GM12878 (cell line): ENCODE results near the gene BACE2. TPM values are rescaled to one million over a fixed set of nuclear protein-coding genes. Genes with fewer than 3 reads are reported as not detected.

Experiments used
- ATAC-seq: fragments of 200-7000 bp; cut with Tn5 transposase; 3 replicates; pipeline ENCODE4 v1.9.1; 2020; ENCODE audit warnings: mild to moderate bottlenecking, moderate library complexity
- BruUV-seq: library from RNA; stranded (reverse); fragments of 400-500 nt; replicated peaks from 2 replicates; lab custom pipeline; 2021; lab: Mats Ljungman, UMichigan
- CTCF ChIA-PET: fragments of 300-600 bp; sonication (Branson Sonifier 250); formaldehyde crosslinking; extraction: SDS; loops from one replicate; lab custom pipeline; 2021; ENCODE audit warnings: inconsistent platforms; lab: Yijun Ruan, JAX
- POLR2A ChIA-PET: fragments of 350-600 bp; formaldehyde crosslinking; extraction: SDS; loops from one replicate; lab custom pipeline; 2021; ENCODE audit warnings: inconsistent platforms; lab: Charles Lee
- RAD21 ChIA-PET: fragments of 300-600 bp; sonication (Branson Sonifier 250); formaldehyde crosslinking; loops from one replicate; lab custom pipeline; 2023; ENCODE audit warnings: antibody characterized with exemption; ENCODE audit not compliant: unreplicated experiment; lab: Charles Lee
- SMC1A ChIA-PET: fragments of 300-600 bp; sonication (Branson Sonifier 250); formaldehyde crosslinking; loops from one replicate; lab custom pipeline; 2023; ENCODE audit not compliant: unreplicated experiment, uncharacterized antibody; lab: Charles Lee
- DNase-seq: peaks from one replicate; pipeline ENCODE4 v3.0.0-alpha.2; 2011; ENCODE audit warnings: low read depth, low spot score
- FAIRE-seq: peaks from 3 replicates; lab custom pipeline; 2011; peaks lifted over from hg19 to GRCh38; lab: Jason Lieb, UNC
- H2AFZ ChIP-seq: 2 replicates; pipeline ENCODE4 v1.6.0; 2011; ENCODE audit warnings: low read depth, low read length, control low read depth; ENCODE audit not compliant: control insufficient read depth
- H3K27ac ChIP-seq: 2 replicates; pipeline ENCODE4 v1.5.1; 2011; ENCODE audit warnings: control low read depth; ENCODE audit not compliant: control insufficient read depth, insufficient read depth
- H3K27me3 ChIP-seq, 2 experiments: replicated peaks in 1 of 2; 2 replicates each; pipeline versions ENCODE4 v1.6.0 to v1.6.1; 2011; ENCODE audit warnings: low read length in 1 of 2; ENCODE audit not compliant: control insufficient read depth in 2 of 2, insufficient read depth in 2 of 2
- H3K36me3 ChIP-seq, 2 experiments: 2 replicates each; pipeline ENCODE4 v1.5.1; 2011; ENCODE audit warnings: low read length in 1 of 2; ENCODE audit not compliant: control insufficient read depth in 2 of 2, insufficient read depth in 2 of 2
- H3K4me1 ChIP-seq: 2 replicates; pipeline ENCODE4 v1.6.1; 2011; ENCODE audit warnings: mild to moderate bottlenecking, low read length, moderate library complexity, mixed read lengths; ENCODE audit not compliant: control insufficient read depth, insufficient read depth
- H3K4me2 ChIP-seq: 2 replicates; pipeline ENCODE4 v1.6.0; 2011; ENCODE audit warnings: control low read depth; ENCODE audit not compliant: control insufficient read depth, insufficient read depth
- H3K4me3 ChIP-seq: fragments of 200-600 bp; sonication (generic); 2 replicates; pipeline ENCODE4 v1.5.1; 2016
- H3K79me2 ChIP-seq: 2 replicates; pipeline ENCODE4 v1.6.0; 2011; ENCODE audit warnings: low read length; ENCODE audit not compliant: control insufficient read depth, insufficient read depth
- H3K9ac ChIP-seq: 2 replicates; pipeline ENCODE4 v1.8.0; 2011; ENCODE audit warnings: low read length, control low read depth, mixed read lengths; ENCODE audit not compliant: control insufficient read depth, insufficient read depth
- H3K9me3 ChIP-seq: replicated peaks from 3 replicates; pipeline ENCODE4 v1.5.1; 2011; ENCODE audit warnings: mild to moderate bottlenecking, low read length; ENCODE audit not compliant: control insufficient read depth, insufficient read depth
- H4K20me1 ChIP-seq: 2 replicates; pipeline ENCODE4 v1.6.0; 2011; ENCODE audit not compliant: control insufficient read depth, insufficient read depth
- ASH2L ChIP-seq: fragments of 300-600, 200-600 bp; sonication (generic); IDR thresholded peaks from 2 replicates; pipeline ENCODE4 v1.6.1; 2017; ENCODE audit warnings: low read depth, mild to moderate bottlenecking, borderline replicate concordance
- BHLHE40 ChIP-seq, 2 experiments: fragments of 450-650 bp in 1 of 2; IDR thresholded peaks; 2 replicates each; pipeline ENCODE4 v1.6.1; 2011 to 2017; ENCODE audit warnings: low read depth in 2 of 2, borderline replicate concordance in 1 of 2, improper control_type of control experiment in 1 of 2, low read length in 1 of 2, mild to moderate bottlenecking in 1 of 2
- CHD4 ChIP-seq: fragments of 200-600 bp; sonication (generic); IDR thresholded peaks from 2 replicates; pipeline ENCODE4 v1.6.1; 2016; ENCODE audit warnings: mild to moderate bottlenecking
- E2F8 ChIP-seq: fragments of 450-650 bp; IDR thresholded peaks from 2 replicates; pipeline ENCODE4 v1.6.1; 2018; ENCODE audit warnings: mild to moderate bottlenecking, low read depth, moderate library complexity; ENCODE audit not compliant: partially characterized antibody
- EGR1 ChIP-seq, 2 experiments: IDR thresholded peaks; 1 replicate in 1 of 2; 2 replicates in 1 of 2; pipeline ENCODE4 v1.6.1; 2011 to 2012; ENCODE audit warnings: low read depth in 2 of 2, low read length in 2 of 2, borderline replicate concordance in 1 of 2, mild to moderate bottlenecking in 1 of 2, moderate library complexity in 1 of 2
- GABPA ChIP-seq: IDR thresholded peaks from 2 replicates; pipeline ENCODE4 v1.6.1; 2014; ENCODE audit warnings: antibody characterized with exemption, low read depth, mild to moderate bottlenecking, inconsistent platforms
- HDGF ChIP-seq: fragments of 450-650 bp; IDR thresholded peaks from 2 replicates; pipeline ENCODE4 v1.6.1; 2016; ENCODE audit warnings: antibody characterized with exemption
- NFIC ChIP-seq: IDR thresholded peaks from 2 replicates; pipeline ENCODE4 v1.6.1; 2012; ENCODE audit warnings: low read depth, mild to moderate bottlenecking, inconsistent platforms, low read length, moderate library complexity
- PKNOX1 ChIP-seq: fragments of 450-650 bp; IDR thresholded peaks from 2 replicates; pipeline ENCODE4 v1.6.1; 2016; ENCODE audit warnings: mild to moderate bottlenecking
- PML ChIP-seq: IDR thresholded peaks from 2 replicates; pipeline ENCODE4 v1.6.1; 2012; ENCODE audit warnings: low read length, inconsistent platforms
- RBBP5 ChIP-seq: fragments of 200-600 bp; sonication (generic); conservative IDR thresholded peaks from 2 replicates; pipeline ENCODE4 v1.6.1; 2016
- RUNX3 ChIP-seq: IDR thresholded peaks from 2 replicates; pipeline ENCODE4 v1.6.1; 2012; ENCODE audit warnings: low read length, inconsistent platforms
- SP1 ChIP-seq: IDR thresholded peaks from one replicate; pipeline ENCODE4 v1.6.1; 2011; ENCODE audit warnings: low read depth, low read length
- TCF3 ChIP-seq: IDR thresholded peaks from 2 replicates; pipeline ENCODE4 v1.6.1; 2012; ENCODE audit warnings: low read depth, mild to moderate bottlenecking, low read length, borderline replicate concordance; ENCODE audit not compliant: insufficient read depth
- ZBTB33 ChIP-seq: fragments of 450-650 bp; IDR thresholded peaks from 2 replicates; pipeline ENCODE4 v1.6.1; 2017; ENCODE audit warnings: mild to moderate bottlenecking
- WGBS: methylation state at CpG from one replicate; pipeline ENCODE4 v1.1.6; 2016; ENCODE audit warnings: low lambda C conversion rate; ENCODE audit not compliant: insufficient replicate concordance, insufficient coverage; ENCODE audit errors: missing lambda C conversion rate; 5-methylcytosine and 5-hydroxymethylcytosine counted together
- in situ Hi-C: fragments of 300-500 bp; cut with MboI; formaldehyde crosslinking; loops from 9 replicates; pipeline ENCODE4 v1.14.3; 2018; ENCODE audit warnings: mixed read lengths
- intact Hi-C: fragments of 100-400 bp; cut with micrococcal nuclease; formaldehyde crosslinking; loops from one replicate; pipeline ENCODE4 v1.14.2; 2022; ENCODE audit not compliant: unreplicated experiment
- polyA plus RNA-seq, 11 experiments: library from polyadenylated mRNA; depleted of rRNA in 4 of 11; unstranded in 6 of 11; stranded (reverse) in 5 of 11; fragments of >200 nt; fragmentation: Nextera tagmentation in 4 of 11; fragmentation: Illumina TruSeq in 1 of 11; extraction: Ambion mirVana in 4 of 11; extraction: Trizol in 1 of 11; gene quantifications; 1 replicate in 1 of 11; 2 replicates in 10 of 11; pipeline versions ENCODE4 v1.2.1 to v1.2.3, GENCODE V29; 2011 to 2016; ENCODE audit warnings: inconsistent platforms in 2 of 11, missing spikeins in 2 of 11, low read depth in 1 of 11
- total RNA-seq, 4 experiments: library from RNA; depleted of rRNA in 3 of 4; stranded (reverse); fragments of >200 nt in 3 of 4; fragmentation: Illumina TruSeq in 1 of 4; extraction: Trizol in 1 of 4; gene quantifications; 2 replicates each; pipeline versions ENCODE4 v1.2.1 to v1.2.3, GENCODE V29; 2013 to 2021
- TF ChIP-seq, protein P1 (sequence below): fragments of 450-650 bp; IDR thresholded peaks from 2 replicates; pipeline ENCODE4 v1.6.1; 2017; ENCODE audit warnings: antibody characterized with exemption, mild to moderate bottlenecking, moderate library complexity

BACE2 gene
- total and polyA plus RNA-seq, 10 of the 15 experiments (the other 5 are each of a cell fraction or from before 2014, with no cell fraction given), result 0.04 to 0.69 (median 0.18) TPM; not detected in 5

DNA sequence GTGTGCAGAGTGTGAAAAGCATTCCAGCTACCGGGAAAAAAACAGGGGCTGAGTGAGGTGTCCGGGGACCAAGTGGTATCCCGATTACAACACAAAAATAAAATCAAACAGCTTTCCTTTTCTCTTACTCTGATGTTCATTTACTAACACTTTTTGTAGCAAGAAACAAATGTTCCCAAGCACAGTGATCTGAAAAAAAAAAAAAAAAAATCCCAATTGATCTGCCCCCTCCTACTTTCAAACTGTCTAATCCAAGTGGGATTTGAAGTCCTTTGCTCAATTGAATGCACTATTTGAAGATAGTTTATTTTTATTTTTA is 1.3 kb downstream of the BACE2 start:
- no peaks in the 10 kb centered on the region for H3K36me3 ChIP-seq
- CTCF ChIA-PET, result interaction anchor here (0.6 kb wide), 1 partner anchor 27 kb away, joined by 3 read pairs; no protein-coding TSS in a partner anchor
- no peak overlapping the region for H3K4me3 ChIP-seq
- no peak overlapping the region for H3K9ac ChIP-seq
- DNase-seq (no peak), ATAC-seq (no peak), FAIRE-seq (no peak)
- POLR2A ChIA-PET, result no interaction called here
- H3K4me2 ChIP-seq, result no peak overlapping the region
- H3K27me3 ChIP-seq, result peaks cover 0 to 7% of the 10 kb centered on the region in 2 experiments
- no peaks in the 10 kb centered on the region for H3K79me2 ChIP-seq
- in situ Hi-C loops (no loop called here), intact Hi-C loops (no loop called here)
- BruUV-seq, result no TSS peak
- H3K9me3 ChIP-seq, result no peaks in the 10 kb centered on the region
- no peaks in the 10 kb centered on the region for H4K20me1 ChIP-seq
- H3K4me1 ChIP-seq, result no peaks in the 10 kb centered on the region
- RAD21 ChIA-PET, result no interaction called here
- no peak overlapping the region for H3K27ac ChIP-seq
- H2AFZ ChIP-seq, result no peak overlapping the region
- SMC1A ChIA-PET, result no interaction called here
- WGBS, result 0% methylated on average over 3 of the region's 3 CpGs
- TF ChIP-seq RUNX3 (no peak), HDGF (no peak), E2F8 (no peak), TCF3 (no peak), NFIC (no peak), RBBP5 (no peak), SP1 (no peak), GABPA (no peak), CHD4 (no peak), BHLHE40 (IDR thresholded peaks at IDR 0.05; ENCODE audit: borderline replicate concordance in 1 of 2, low read depth in 2 of 2, low read length in 1 of 2) (no peak), PML (no peak), ASH2L (no peak), PKNOX1 (no peak), EGR1 (IDR thresholded peaks at IDR 0.05; ENCODE audit: borderline replicate concordance in 1 of 2, low read depth in 2 of 2, low read length in 2 of 2) (no peak), ZBTB33 (no peak)
- TF ChIP-seq, protein P1, sequence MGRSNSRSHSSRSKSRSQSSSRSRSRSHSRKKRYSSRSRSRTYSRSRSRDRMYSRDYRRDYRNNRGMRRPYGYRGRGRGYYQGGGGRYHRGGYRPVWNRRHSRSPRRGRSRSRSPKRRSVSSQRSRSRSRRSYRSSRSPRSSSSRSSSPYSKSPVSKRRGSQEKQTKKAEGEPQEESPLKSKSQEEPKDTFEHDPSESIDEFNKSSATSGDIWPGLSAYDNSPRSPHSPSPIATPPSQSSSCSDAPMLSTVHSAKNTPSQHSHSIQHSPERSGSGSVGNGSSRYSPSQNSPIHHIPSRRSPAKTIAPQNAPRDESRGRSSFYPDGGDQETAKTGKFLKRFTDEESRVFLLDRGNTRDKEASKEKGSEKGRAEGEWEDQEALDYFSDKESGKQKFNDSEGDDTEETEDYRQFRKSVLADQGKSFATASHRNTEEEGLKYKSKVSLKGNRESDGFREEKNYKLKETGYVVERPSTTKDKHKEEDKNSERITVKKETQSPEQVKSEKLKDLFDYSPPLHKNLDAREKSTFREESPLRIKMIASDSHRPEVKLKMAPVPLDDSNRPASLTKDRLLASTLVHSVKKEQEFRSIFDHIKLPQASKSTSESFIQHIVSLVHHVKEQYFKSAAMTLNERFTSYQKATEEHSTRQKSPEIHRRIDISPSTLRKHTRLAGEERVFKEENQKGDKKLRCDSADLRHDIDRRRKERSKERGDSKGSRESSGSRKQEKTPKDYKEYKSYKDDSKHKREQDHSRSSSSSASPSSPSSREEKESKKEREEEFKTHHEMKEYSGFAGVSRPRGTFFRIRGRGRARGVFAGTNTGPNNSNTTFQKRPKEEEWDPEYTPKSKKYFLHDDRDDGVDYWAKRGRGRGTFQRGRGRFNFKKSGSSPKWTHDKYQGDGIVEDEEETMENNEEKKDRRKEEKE, result no peak
